ENCODE data around the gene ENTPD1. TPM values are rescaled to one million over a fixed set of nuclear protein-coding genes. Genes with fewer than 3 reads are reported as not detected.

The ENTPD1 gene
- polyA plus RNA-seq, 2 of the 4 experiments (the other 2 are of a cell fraction) = 0.08 to 0.14 TPM

- ATAC-seq (no peak), FAIRE-seq (no peak), DNase-seq (ENCODE audit: low read depth in 1 of 2, low spot score in 1 of 2) (no peak)
- ChIA-PET POLR2A (no interaction called here), CTCF (interaction anchor here (1.2 to 1.3 kb wide), 2 partner anchors 9 to 93 kb away, joined by 4 read pairs; partner anchors contain the start of gene TCTN3)
- Histone ChIP-seq H3K27ac (no peak overlapping the region), H3K4me1 (peaks cover 6% of the 10 kb centered on the region; the same call in 1 of the 3 replicates), H3K9me3 (no peaks in the 10 kb centered on the region), H3K4me3 (no peak overlapping the region), H3K4me2 (no peak overlapping the region)
- TF ChIP-seq TFCP2L1 (CRISPR knock-in tag; IDR thresholded peaks at IDR 0.05) (no peak), ZC3H11A (IDR thresholded peaks at IDR 0.05) (no peak), HOXB13 (CRISPR knock-in tag; IDR thresholded peaks at IDR 0.05; ENCODE audit: low read depth) (no peak), SREBF2 (IDR thresholded peaks at IDR 0.05) (no peak)
- TF ChIP-seq, protein P1, sequence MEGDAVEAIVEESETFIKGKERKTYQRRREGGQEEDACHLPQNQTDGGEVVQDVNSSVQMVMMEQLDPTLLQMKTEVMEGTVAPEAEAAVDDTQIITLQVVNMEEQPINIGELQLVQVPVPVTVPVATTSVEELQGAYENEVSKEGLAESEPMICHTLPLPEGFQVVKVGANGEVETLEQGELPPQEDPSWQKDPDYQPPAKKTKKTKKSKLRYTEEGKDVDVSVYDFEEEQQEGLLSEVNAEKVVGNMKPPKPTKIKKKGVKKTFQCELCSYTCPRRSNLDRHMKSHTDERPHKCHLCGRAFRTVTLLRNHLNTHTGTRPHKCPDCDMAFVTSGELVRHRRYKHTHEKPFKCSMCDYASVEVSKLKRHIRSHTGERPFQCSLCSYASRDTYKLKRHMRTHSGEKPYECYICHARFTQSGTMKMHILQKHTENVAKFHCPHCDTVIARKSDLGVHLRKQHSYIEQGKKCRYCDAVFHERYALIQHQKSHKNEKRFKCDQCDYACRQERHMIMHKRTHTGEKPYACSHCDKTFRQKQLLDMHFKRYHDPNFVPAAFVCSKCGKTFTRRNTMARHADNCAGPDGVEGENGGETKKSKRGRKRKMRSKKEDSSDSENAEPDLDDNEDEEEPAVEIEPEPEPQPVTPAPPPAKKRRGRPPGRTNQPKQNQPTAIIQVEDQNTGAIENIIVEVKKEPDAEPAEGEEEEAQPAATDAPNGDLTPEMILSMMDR (IDR thresholded peaks at IDR 0.05) = no peak
- 61% methylated on average over 5 of the region's 5 CpGs for WGBS (ENCODE audit: missing lambda C conversion rate)
Observed at GRCh38 chr10:95785942-95786669, 30.1 kb downstream of the ENTPD1 start.

DNA sequence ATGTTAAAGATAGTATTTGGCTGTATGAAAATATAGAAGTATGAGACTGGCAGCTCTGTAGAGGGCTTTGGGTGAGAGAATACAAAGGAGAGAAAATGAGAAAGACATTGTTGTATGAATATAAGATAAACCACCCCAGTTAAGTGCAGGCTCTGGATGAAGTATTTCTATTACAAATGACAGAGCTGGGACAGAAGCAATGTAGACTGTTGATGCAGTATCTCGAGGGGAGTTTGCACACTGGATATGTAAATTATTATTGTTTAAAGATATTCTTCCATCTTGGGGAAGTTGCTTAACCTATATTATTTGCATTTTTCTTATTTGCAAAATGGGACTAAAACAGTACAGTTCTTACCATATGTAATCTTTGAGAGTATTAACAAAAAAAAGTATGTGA, 31.5 kb downstream of the ENTPD1 start:
- Histone ChIP-seq H3K4me1 (peaks cover 8% of the 10 kb centered on the region; the same call in 1 of the 3 replicates), H3K9me3 (no peaks in the 10 kb centered on the region), H3K27ac (no peak overlapping the region), H3K4me2 (no peak overlapping the region), H3K4me3 (no peak overlapping the region)
- WGBS (ENCODE audit: missing lambda C conversion rate) = 8% methylated on average over 1 of the region's 1 CpG
- ChIA-PET POLR2A (no interaction called here), CTCF (no interaction called here)
- FAIRE-seq = no peak
- DNase-seq (ENCODE audit: low read depth in 1 of 2, low spot score in 1 of 2) = no peak
- ATAC-seq = no peak
- TF ChIP-seq CBX8 (IDR thresholded peaks at IDR 0.05) (no peak), EHMT2 (IDR thresholded peaks at IDR 0.05; ENCODE audit: low read depth) (no peak), NPAS2 (CRISPR knock-in tag; IDR thresholded peaks at IDR 0.05; ENCODE audit: borderline replicate concordance) (no peak), HDAC2 (IDR thresholded peaks at IDR 0.05) (no peak), PHF8 (IDR thresholded peaks at IDR 0.05; ENCODE audit: borderline replicate concordance, low read depth) (no peak), RAD21 (conservative IDR thresholded peaks at IDR 0.05 in 1 of 2, IDR thresholded peaks at IDR 0.05 in 1 of 2) (no peak), HOXA7 (CRISPR knock-in tag; IDR thresholded peaks at IDR 0.05) (no peak), EP300 (IDR thresholded peaks at IDR 0.05) (no peak), MYC (IDR thresholded peaks at IDR 0.05; ENCODE audit: borderline replicate concordance, low read length) (no peak), HOXB5 (CRISPR knock-in tag; IDR thresholded peaks at IDR 0.05) (no peak), BCL3 (IDR thresholded peaks at IDR 0.05) (no peak), FOSL2 (IDR thresholded peaks at IDR 0.05) (no peak), FOSL2 (CRISPR knock-in tag; IDR thresholded peaks at IDR 0.05) (no peak), NR3C1 (IDR thresholded peaks at IDR 0.05) (no peak), KDM5A (IDR thresholded peaks at IDR 0.05) (no peak), HEYL (CRISPR knock-in tag; IDR thresholded peaks at IDR 0.05) (no peak)
- TF ChIP-seq, protein P2, sequence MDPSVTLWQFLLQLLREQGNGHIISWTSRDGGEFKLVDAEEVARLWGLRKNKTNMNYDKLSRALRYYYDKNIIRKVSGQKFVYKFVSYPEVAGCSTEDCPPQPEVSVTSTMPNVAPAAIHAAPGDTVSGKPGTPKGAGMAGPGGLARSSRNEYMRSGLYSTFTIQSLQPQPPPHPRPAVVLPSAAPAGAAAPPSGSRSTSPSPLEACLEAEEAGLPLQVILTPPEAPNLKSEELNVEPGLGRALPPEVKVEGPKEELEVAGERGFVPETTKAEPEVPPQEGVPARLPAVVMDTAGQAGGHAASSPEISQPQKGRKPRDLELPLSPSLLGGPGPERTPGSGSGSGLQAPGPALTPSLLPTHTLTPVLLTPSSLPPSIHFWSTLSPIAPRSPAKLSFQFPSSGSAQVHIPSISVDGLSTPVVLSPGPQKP (IDR thresholded peaks at IDR 0.05; ENCODE audit: low read depth, low read length) = no peak
